Measurements from ENCODE around the gene TTC7B. TPM values are rescaled to one million over a fixed set of nuclear protein-coding genes. Genes with fewer than 3 reads are reported as not detected.

TTC7B gene
- total and polyA plus RNA-seq, 2 of the 8 experiments (the other 6 are each of a cell fraction or from before 2014, with no cell fraction given): 23.7 to 34.0 TPM

DNA sequence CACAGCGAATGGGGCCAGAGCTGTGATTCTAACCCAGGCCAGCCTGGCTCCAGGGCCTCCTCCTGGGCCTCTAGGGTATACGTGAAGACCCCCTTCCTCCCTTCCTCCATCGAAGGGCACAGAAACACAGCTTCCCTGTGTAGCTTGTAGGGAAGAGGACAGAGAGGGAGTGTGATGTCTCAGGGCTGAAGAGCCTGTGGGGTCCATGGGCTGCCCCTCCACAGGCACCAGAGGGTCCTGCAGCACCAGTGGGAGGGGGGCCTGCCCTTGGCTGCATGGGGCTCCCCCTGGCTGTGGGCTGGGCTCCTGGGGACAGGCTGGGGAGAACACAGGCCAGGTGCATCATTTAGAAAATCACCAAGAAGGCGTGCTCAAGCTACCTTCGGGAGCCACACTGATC lies 240.9 kb downstream of the TTC7B start:
- Histone ChIP-seq H3K18ac (ENCODE audit: extremely low read depth, low read length) (no peak overlapping the region), H3K4ac (replicated peaks; ENCODE audit: insufficient read length, low read depth, low read length) (peak overlapping the region; percentile 8), H3K27me3 (replicated peaks in 1 of 4; ENCODE audit: control insufficient read depth in 3 of 4, extremely low read depth in 1 of 4, insufficient read depth in 3 of 4, low read length in 3 of 4) (0 out of 7 replicates have a peak, but pooled peaks cover 0 to 5% (median 0%) of the 10 kb centered on the region in 4 experiments), H3K9me3 (ENCODE audit: insufficient read depth in 2 of 2, low read depth in 1 of 2, low read length in 1 of 2) (no peaks in the 10 kb centered on the region), H4K8ac (ENCODE audit: extremely low read depth, insufficient read depth, low read length) (no peak overlapping the region), H2BK120ac (replicated peaks; ENCODE audit: low read depth, low read length) (no peak overlapping the region), H2BK5ac (ENCODE audit: low read depth, low read length) (no peak overlapping the region), H3K4me1 (replicated peaks in 1 of 4; ENCODE audit: control insufficient read depth in 3 of 4, insufficient read depth in 4 of 4, low read length in 3 of 4) (peaks cover 9 to 30% (median 19%) of the 10 kb centered on the region in 4 experiments), H3K36me3 (ENCODE audit: control insufficient read depth in 2 of 4, insufficient read depth in 4 of 4, low read length in 3 of 4) (no peaks in the 10 kb centered on the region), H3K56ac (replicated peaks; ENCODE audit: insufficient read length, low read depth, low read length) (no peak overlapping the region), H4K5ac (ENCODE audit: insufficient read length, low read depth, low read length) (no peak overlapping the region), H3K4me3 (ENCODE audit: extremely low read depth in 1 of 4, insufficient read depth in 2 of 4, low read depth in 3 of 4, low read length in 4 of 4) (no peak overlapping the region), H4K91ac (replicated peaks; ENCODE audit: insufficient read length, low read length) (peak overlapping the region; percentile 38), H3K23me2 (ENCODE audit: low read depth, low read length) (no peaks in the 10 kb centered on the region), H3K4me2 (ENCODE audit: insufficient read depth in 1 of 2, low read depth in 2 of 2, low read length in 2 of 2) (0 out of 4 replicates have a peak overlapping the region, but pooled peaks of 1 of the 2 experiments have one; percentile 19), H3K27ac (ENCODE audit: low read depth, low read length) (no peak overlapping the region), H2AK5ac (ENCODE audit: low read depth, low read length) (no peak overlapping the region), H2BK20ac (ENCODE audit: low read length) (no peak overlapping the region; the same call in 1 of the 2 replicates), H3K9ac (replicated peaks in 1 of 4; ENCODE audit: extremely low read depth in 1 of 4, low read depth in 3 of 4, low read length in 3 of 4) (no peak overlapping the region), H3K79me1 (ENCODE audit: low read depth, low read length) (no peaks in the 10 kb centered on the region), H3K23ac (ENCODE audit: insufficient read length) (no peak overlapping the region), H3K79me2 (ENCODE audit: control insufficient read depth in 1 of 2, insufficient read depth in 2 of 2, low read length in 2 of 2) (no peaks in the 10 kb centered on the region), H2BK15ac (ENCODE audit: low read length) (no peak overlapping the region; the same call in 1 of the 2 replicates), H2BK12ac (ENCODE audit: low read depth, low read length) (peak overlapping the region; percentile 2; the same call in 1 of the 2 replicates), H3K14ac (ENCODE audit: insufficient read length) (no peak overlapping the region), H4K20me1 (replicated peaks in 1 of 2; ENCODE audit: control insufficient read depth in 1 of 2, insufficient read depth in 2 of 2, low read length in 2 of 2) (no peaks in the 10 kb centered on the region), H2AFZ (ENCODE audit: low read length) (no peak overlapping the region)
- 79% methylated on average over 5 of the region's 5 CpGs; no CpG with 5 or more reads in 1 of the 2 experiments for WGBS, 2 experiments (ENCODE audit: extremely low coverage in 1 of 2, insufficient coverage in 1 of 2, insufficient read length in 1 of 2, insufficient replicate concordance in 2 of 2, low coverage in 1 of 2, low lambda C conversion rate in 2 of 2, missing lambda C conversion rate in 1 of 2)
- CTCF ChIA-PET (ENCODE audit: partially characterized antibody): interaction anchor here (0.6 to 2.8 kb wide), 21 partner anchors 8 to 166 kb away, joined by 3 to 8 read pairs (median 4); no protein-coding TSS in a partner anchor
- no peak for TF ChIP-seq SP4 (IDR thresholded peaks at IDR 0.05; ENCODE audit: low read length)
- TF ChIP-seq, protein P1, sequence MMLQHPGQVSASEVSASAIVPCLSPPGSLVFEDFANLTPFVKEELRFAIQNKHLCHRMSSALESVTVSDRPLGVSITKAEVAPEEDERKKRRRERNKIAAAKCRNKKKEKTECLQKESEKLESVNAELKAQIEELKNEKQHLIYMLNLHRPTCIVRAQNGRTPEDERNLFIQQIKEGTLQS (IDR thresholded peaks at IDR 0.05; ENCODE audit: insufficient read depth, low read depth, low read length): no peak
- TF ChIP-seq SP2 (IDR thresholded peaks at IDR 0.05; ENCODE audit: low read length): no peak
- TF ChIP-seq RAD21 (IDR thresholded peaks at IDR 0.05 in 1 of 2, conservative IDR thresholded peaks at IDR 0.05 in 1 of 2; ENCODE audit: low read depth in 2 of 2, low read length in 2 of 2): peak in 1 of 2 experiments; percentile 7; a peak in 1 of 4 replicates
- no peak for TF ChIP-seq HDAC6 (IDR thresholded peaks at IDR 0.05; ENCODE audit: low read depth, low read length)
- no peak for TF ChIP-seq KDM1A (IDR thresholded peaks at IDR 0.05; ENCODE audit: borderline replicate concordance, low read length)
- DNase-seq (ENCODE audit: low read depth in 1 of 2, low spot score in 2 of 2) (no peak), FAIRE-seq (no peak)
- POLR2A ChIA-PET (ENCODE audit: partially characterized antibody): interaction anchor here (1.0 to 2.0 kb wide), 2 partner anchors 9 to 67 kb away, joined by 3 to 5 read pairs; no protein-coding TSS in a partner anchor
